Mucosa of rectum (tissue), 2 donors: Measurements from ENCODE around the gene MED23.
"Not testable (repeated sequence)": the region's sequence is repeated elsewhere in the genome, so short reads cannot be mapped to it uniquely, and the experiment has no call there.

Source experiments
- H3K27ac ChIP-seq, 2 donors: one replicate each; pipeline ENCODE4 v1.7.0; 2013; ENCODE audit warnings: inconsistent platforms in 2 of 2, low read depth in 2 of 2, low read length in 2 of 2
- H3K27me3 ChIP-seq, 2 donors: one replicate each; pipeline ENCODE4 v1.7.0; 2013; ENCODE audit warnings: low read length in 2 of 2; ENCODE audit not compliant: control insufficient read depth in 2 of 2, insufficient read depth in 2 of 2
- H3K36me3 ChIP-seq, 2 donors: one replicate each; pipeline ENCODE4 v1.7.0; 2013; ENCODE audit warnings: low read length in 2 of 2; ENCODE audit not compliant: control insufficient read depth in 2 of 2, insufficient read depth in 2 of 2
- H3K4me1 ChIP-seq, 2 donors: one replicate each; pipeline ENCODE4 v1.7.0; 2013; ENCODE audit warnings: low read length in 2 of 2, mild to moderate bottlenecking in 1 of 2; ENCODE audit not compliant: control insufficient read depth in 2 of 2, insufficient read depth in 2 of 2
- H3K4me3 ChIP-seq, 2 donors: one replicate each; pipeline ENCODE4 v1.7.0; 2013; ENCODE audit warnings: low read length in 2 of 2
- H3K9ac ChIP-seq, 2 donors: one replicate each; pipeline ENCODE4 v1.7.0; 2013; ENCODE audit warnings: low read length in 2 of 2, low read depth in 1 of 2, mild to moderate bottlenecking in 1 of 2
- H3K9me3 ChIP-seq, 2 donors: one replicate each; pipeline ENCODE4 v1.7.0; 2013; ENCODE audit warnings: low read length in 2 of 2; ENCODE audit not compliant: control insufficient read depth in 2 of 2
- donor health status: healthy.
- donor health status: Normal muscosa, but diverticular disease.

Gene MED23

GRCh38 chr6:131552572-131552971 lies 75.5 kb downstream of the MED23 start:
- Histone ChIP-seq H3K4me1 (no peaks in the 10 kb centered on the region), H3K9me3 (no peaks in the 10 kb centered on the region), H3K4me3 (no peak overlapping the region), H3K27ac (no peak overlapping the region), H3K36me3 (no peaks in the 10 kb centered on the region), H3K27me3 (no peaks in the 10 kb centered on the region), H3K9ac (no peak overlapping the region)

- Histone ChIP-seq H3K36me3 (no peaks in the 10 kb centered on the region), H3K4me3 (no peak overlapping the region), H3K4me1 (no peaks in the 10 kb centered on the region), H3K9ac (no peak overlapping the region), H3K27me3 (no peaks in the 10 kb centered on the region), H3K27ac (no peak overlapping the region), H3K9me3 (no peaks in the 10 kb centered on the region)
These were observed 76.1 kb downstream of the MED23 start for GRCh38 chr6:131551902-131552301.

- Histone ChIP-seq H3K4me3 (no peak overlapping the region), H3K36me3 (no peaks in the 10 kb centered on the region), H3K27ac (no peak overlapping the region), H3K4me1 (no peaks in the 10 kb centered on the region), H3K9me3 (no peaks in the 10 kb centered on the region), H3K9ac (no peak overlapping the region), H3K27me3 (no peaks in the 10 kb centered on the region)
These were observed 78.2 kb downstream of the MED23 start for GRCh38 chr6:131549811-131550210.

- Histone ChIP-seq H3K4me3 (no peak overlapping the region), H3K27ac (no peak overlapping the region)
These were observed 79.6 kb downstream of the MED23 start for GRCh38 chr6:131548441-131548840.

GRCh38 chr6:131547488-131547887 lies 80.6 kb downstream of the MED23 start:
- Histone ChIP-seq H3K27me3 (no peaks in the 10 kb centered on the region), H3K36me3 (no peaks in the 10 kb centered on the region), H3K9ac (no peak overlapping the region), H3K27ac (no peak overlapping the region), H3K4me3 (no peak overlapping the region), H3K4me1 (no peaks in the 10 kb centered on the region), H3K9me3 (no peaks in the 10 kb centered on the region)

More at GRCh38 chr6:131548441-131548840, 79.6 kb downstream of the MED23 start:
- no peak overlapping the region for H3K9ac ChIP-seq
- H3K9me3 ChIP-seq: no peaks in the 10 kb centered on the region
- no peaks in the 10 kb centered on the region for H3K36me3 ChIP-seq
- H3K27me3 ChIP-seq: no peaks in the 10 kb centered on the region
- no peaks in the 10 kb centered on the region for H3K4me1 ChIP-seq

GRCh38 chr6:131545317-131545716 lies 82.7 kb downstream of the MED23 start:
- H3K27ac ChIP-seq: no peak overlapping the region
- H3K4me1 ChIP-seq: no peaks in the 10 kb centered on the region
- no peak overlapping the region for H3K9ac ChIP-seq
- H3K36me3 ChIP-seq: no peaks in the 10 kb centered on the region
- no peak overlapping the region for H3K4me3 ChIP-seq
- H3K9me3 ChIP-seq: no peaks in the 10 kb centered on the region
- H3K27me3 ChIP-seq: no peaks in the 10 kb centered on the region

GRCh38 chr6:131538615-131539014 lies 89.4 kb downstream of the MED23 start:
- not testable (repeated sequence) for H3K36me3 ChIP-seq, H3K4me3 ChIP-seq, H3K27me3 ChIP-seq, H3K27ac ChIP-seq, H3K9me3 ChIP-seq, H3K9ac ChIP-seq, H3K4me1 ChIP-seq

GRCh38 chr6:131532580-131533039 lies 95.4 kb downstream of the MED23 start:
- no peaks in the 10 kb centered on the region for H3K27me3 ChIP-seq
- no peaks in the 10 kb centered on the region for H3K9me3 ChIP-seq
- no peak overlapping the region for H3K4me3 ChIP-seq
- H3K9ac ChIP-seq: no peak overlapping the region
- H3K36me3 ChIP-seq: no peaks in the 10 kb centered on the region
- no peak overlapping the region for H3K27ac ChIP-seq
- H3K4me1 ChIP-seq: no peaks in the 10 kb centered on the region

- not testable (repeated sequence) for H3K4me1 ChIP-seq, H3K9me3 ChIP-seq, H3K36me3 ChIP-seq, H3K9ac ChIP-seq, H3K4me3 ChIP-seq, H3K27me3 ChIP-seq, H3K27ac ChIP-seq
These were observed 96.4 kb downstream of the MED23 start for GRCh38 chr6:131531681-131532080.

GRCh38 chr6:131530936-131531335 lies 97.1 kb downstream of the MED23 start:
- not testable (repeated sequence) for H3K9me3 ChIP-seq, H3K27me3 ChIP-seq, H3K9ac ChIP-seq, H3K4me3 ChIP-seq, H3K4me1 ChIP-seq, H3K36me3 ChIP-seq, H3K27ac ChIP-seq

GRCh38 chr6:131524695-131525336 lies 103.2 kb downstream of the MED23 start:
- H3K4me3 ChIP-seq: no peak overlapping the region
- no peaks in the 10 kb centered on the region for H3K4me1 ChIP-seq
- peaks cover 0 to 2% of the 10 kb centered on the region in 2 donors for H3K9me3 ChIP-seq
- H3K27me3 ChIP-seq: no peaks in the 10 kb centered on the region
- H3K9ac ChIP-seq: no peak overlapping the region
- H3K36me3 ChIP-seq: no peaks in the 10 kb centered on the region
- no peak overlapping the region for H3K27ac ChIP-seq
